ENCODE measurements around the gene WASHC3.

WASHC3 gene

DNA sequence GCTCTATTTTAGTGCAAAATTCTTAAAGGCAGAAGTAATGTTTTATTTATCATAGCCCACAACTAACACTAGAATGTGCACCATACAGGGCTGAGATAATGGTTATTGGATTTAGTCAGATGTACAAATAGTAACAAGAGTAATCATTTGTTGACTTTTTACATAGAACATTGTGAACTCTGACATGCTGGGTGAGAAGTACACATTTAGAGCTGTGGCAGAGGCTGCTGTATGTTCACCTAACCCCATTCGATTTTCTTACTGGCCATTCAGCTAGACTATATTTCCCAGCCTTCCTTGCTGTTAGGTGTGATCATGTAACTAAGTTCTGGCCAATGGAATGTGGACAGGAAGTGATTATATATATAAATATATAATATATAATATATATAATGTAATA is 95.3 kb downstream of the WASHC3 start:
- DNase-seq: no peak

DNA sequence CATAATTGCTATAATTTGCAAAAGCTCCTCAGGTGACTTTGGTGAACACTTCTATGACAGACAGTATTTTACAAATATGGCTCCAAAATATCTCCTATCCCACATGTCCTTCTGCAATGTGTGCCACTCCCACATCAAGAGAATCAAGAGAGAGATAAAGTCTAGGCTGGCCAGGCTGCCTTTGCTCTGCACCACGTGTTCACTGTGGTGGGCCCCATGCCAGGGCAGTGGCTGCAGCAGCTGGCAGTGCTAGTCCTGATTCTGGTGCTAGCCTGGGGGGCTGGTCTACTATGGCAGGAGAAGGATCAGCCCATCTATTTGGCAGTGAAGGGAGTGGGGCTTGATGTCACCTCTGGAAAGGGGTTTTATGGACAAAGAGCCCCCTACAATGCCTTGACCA is 98.1 kb downstream of the WASHC3 start:
- DNase-seq: no peak
